Type B pancreatic cell (in vitro differentiated cells): ENCODE results near the gene RABL3. TPM values are rescaled to one million over a fixed set of nuclear protein-coding genes. Genes with fewer than 3 reads are reported as not detected.
"Not testable (repeated sequence)": the region's sequence is repeated elsewhere in the genome, so short reads cannot be mapped to it uniquely, and the experiment has no call there.

Experiments used
- DNase-seq: peaks from one replicate; pipeline ENCODE4 v3.0.0; 2021; ENCODE audit warnings: mixed read lengths; ENCODE audit not compliant: unreplicated experiment; ENCODE audit errors: extremely low spot score
- H3K27ac Mint-ChIP-seq: 2 replicates; pipeline ENCODE4 v1.8.0; 2021; ENCODE audit warnings: mild to moderate bottlenecking, mixed read lengths
- H3K27me3 Mint-ChIP-seq: 2 replicates; pipeline ENCODE4 v1.8.0; 2021; ENCODE audit warnings: mixed read lengths
- H3K36me3 Mint-ChIP-seq: 2 replicates; pipeline ENCODE4 v1.8.0; 2021; ENCODE audit warnings: mixed read lengths
- H3K4me1 Mint-ChIP-seq: one replicate; pipeline ENCODE4 v1.8.0; 2021; ENCODE audit warnings: mixed read lengths; ENCODE audit not compliant: unreplicated experiment
- H3K4me3 Mint-ChIP-seq: 2 replicates; pipeline ENCODE4 v1.8.0; 2021; ENCODE audit warnings: mild to moderate bottlenecking, mixed read lengths
- H3K9me3 Mint-ChIP-seq: 2 replicates; pipeline ENCODE4 v1.8.0; 2021; ENCODE audit warnings: mixed read lengths
- total RNA-seq: library from RNA; stranded (reverse); gene quantifications from 2 replicates; pipeline ENCODE4 v1.2.1, GENCODE V29; 2021; ENCODE audit warnings: low replicate concordance
- TF ChIP-seq, protein P1 (sequence below): fragments of 200-600 bp; sonication (generic); conservative IDR thresholded peaks from 2 replicates; pipeline ENCODE4 v1.5.0; 2021; ENCODE audit warnings: antibody characterized with exemption, mild to moderate bottlenecking

The RABL3 gene
- total RNA-seq, 1 donor from 2014 or later, result 15.5 TPM

DNA sequence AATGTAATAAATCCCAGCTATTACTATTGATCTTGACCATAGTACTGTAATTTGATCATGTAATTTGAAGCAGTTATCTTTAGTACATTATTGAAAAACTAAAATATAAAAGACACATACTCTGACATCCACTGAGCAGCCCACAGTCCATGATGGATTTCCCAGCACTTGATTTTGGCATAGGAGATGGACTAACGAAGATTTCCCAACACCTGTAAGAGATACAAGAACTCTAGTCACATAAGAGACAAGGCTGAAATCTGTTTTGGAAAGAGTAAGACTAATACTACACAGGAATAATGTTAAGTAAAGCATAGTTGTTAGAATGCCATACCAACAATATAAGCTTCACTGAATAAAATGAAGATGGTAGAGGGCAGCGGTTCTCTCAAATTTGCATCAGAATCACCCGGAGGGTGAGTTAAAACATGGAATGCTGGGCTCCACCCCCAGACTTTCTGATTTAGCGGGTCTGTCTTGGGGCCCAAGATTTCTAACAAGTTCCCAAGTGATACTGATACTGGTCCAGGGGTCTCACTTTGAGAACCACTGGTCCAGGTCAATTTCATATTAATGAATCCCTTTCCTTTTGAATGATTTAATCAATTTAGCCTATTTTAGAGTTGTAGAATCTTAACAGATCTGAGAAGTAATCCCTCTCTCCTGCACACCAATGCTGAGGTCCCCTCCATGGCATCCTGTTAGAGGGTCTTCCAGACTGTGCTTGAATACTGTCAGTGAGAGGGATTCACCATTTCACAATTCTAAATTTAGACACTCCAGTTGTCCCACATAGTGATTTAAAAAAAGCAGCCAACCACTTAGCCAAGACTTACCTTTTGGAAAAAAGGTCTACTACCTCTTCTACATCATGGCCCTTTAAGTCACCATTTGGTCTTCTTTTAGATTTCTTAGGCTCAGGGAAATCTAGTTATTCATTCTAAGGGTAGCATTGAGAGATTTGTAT lies 11.5 kb downstream of the RABL3 start:
- TF ChIP-seq, protein P1, sequence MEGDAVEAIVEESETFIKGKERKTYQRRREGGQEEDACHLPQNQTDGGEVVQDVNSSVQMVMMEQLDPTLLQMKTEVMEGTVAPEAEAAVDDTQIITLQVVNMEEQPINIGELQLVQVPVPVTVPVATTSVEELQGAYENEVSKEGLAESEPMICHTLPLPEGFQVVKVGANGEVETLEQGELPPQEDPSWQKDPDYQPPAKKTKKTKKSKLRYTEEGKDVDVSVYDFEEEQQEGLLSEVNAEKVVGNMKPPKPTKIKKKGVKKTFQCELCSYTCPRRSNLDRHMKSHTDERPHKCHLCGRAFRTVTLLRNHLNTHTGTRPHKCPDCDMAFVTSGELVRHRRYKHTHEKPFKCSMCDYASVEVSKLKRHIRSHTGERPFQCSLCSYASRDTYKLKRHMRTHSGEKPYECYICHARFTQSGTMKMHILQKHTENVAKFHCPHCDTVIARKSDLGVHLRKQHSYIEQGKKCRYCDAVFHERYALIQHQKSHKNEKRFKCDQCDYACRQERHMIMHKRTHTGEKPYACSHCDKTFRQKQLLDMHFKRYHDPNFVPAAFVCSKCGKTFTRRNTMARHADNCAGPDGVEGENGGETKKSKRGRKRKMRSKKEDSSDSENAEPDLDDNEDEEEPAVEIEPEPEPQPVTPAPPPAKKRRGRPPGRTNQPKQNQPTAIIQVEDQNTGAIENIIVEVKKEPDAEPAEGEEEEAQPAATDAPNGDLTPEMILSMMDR, result no peak

DNA sequence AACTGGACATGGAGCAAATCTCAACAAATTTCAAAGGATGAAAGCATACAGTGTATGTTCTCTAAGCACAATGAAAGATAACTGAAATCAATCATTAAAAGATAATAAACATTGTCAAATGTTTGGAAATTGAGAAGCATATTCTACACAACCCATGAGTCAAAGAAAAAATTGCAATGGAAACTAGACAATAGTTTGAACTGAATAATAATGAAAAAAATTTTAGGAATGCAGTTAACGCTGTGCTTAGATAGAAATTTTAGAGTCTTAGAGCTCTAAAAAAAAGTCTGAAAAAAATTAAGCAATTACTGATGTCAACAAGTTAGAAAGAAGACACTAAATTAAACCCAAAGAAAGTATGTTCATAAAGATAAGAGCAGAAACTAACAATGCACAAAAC lies 15.5 kb downstream of the RABL3 start:
- Mint-ChIP-seq H3K9me3 (no peaks in the 10 kb centered on the region), H3K4me1 (no peaks in the 10 kb centered on the region), H3K27ac (no peak overlapping the region), H3K4me3 (no peak overlapping the region), H3K36me3 (no peaks in the 10 kb centered on the region), H3K27me3 (no peaks in the 10 kb centered on the region)
- TF ChIP-seq, protein P1, result no peak
- DNase-seq, result no peak

More for the DNA sequence above, 11.5 kb downstream of the RABL3 start:
- Mint-ChIP-seq H3K27ac (no peak overlapping the region), H3K4me3 (no peak overlapping the region), H3K9me3 (no peaks in the 10 kb centered on the region), H3K36me3 (peaks cover 3% of the 10 kb centered on the region), H3K27me3 (no peaks in the 10 kb centered on the region), H3K4me1 (no peaks in the 10 kb centered on the region)
- DNase-seq, result no peak

DNA sequence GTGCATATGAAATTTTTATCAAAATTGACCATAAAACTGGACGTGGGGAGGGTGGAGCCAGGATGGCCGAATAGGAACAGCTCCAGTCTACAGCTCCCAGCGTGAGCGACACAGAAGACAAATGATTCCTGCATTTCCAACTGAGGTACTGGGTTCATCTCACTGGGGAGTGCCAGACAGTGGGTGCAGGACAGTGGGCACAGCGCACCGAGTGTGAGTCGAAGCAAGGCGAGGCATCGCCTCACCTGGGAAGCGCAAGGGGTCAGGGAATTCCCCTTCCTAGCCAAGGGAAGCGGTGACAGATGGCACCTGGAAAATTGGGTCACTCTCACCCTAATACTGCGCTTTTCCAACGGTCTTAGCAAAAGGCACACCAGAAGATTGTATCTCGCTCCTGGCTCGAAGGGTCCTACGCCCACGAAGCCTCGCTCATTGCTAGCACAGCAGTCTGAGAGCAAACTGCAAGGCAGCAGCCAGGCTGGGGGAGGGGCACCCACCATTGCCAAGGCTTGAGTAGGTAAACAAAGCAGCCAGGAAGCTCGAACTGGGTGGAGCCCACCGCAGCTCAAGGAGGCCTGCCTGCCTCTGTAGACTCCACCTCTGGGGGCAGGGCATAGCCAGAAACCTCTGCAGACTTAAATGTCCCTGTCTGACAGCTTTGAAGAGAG lies 23.0 kb downstream of the RABL3 start:
- not testable (repeated sequence) for H3K27me3 Mint-ChIP-seq, H3K4me1 Mint-ChIP-seq, H3K36me3 Mint-ChIP-seq, H3K9me3 Mint-ChIP-seq, DNase-seq
- Mint-ChIP-seq H3K4me3 (peak overlapping the region; percentile 79), H3K27ac (peak overlapping the region; percentile 26)

DNA sequence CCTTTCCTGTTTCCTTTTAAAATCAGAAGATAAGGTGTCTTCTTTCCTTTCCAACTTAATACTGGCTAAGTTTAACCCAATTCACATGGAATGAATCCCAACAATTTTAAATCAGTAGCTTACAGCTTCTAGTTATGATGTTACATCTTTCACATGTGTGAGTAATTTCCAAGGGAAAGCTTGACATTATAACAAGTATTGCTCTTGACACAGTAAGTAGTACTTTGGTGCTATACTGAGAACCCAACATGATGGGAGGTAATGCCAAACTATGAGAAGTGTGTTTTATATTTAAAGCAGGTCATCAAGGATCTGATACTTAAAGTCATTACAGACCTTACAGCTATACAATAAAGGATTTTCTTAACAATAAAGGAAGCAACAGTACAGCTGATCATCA lies 29.1 kb downstream of the RABL3 start:
- no peak for DNase-seq
- Mint-ChIP-seq H3K36me3 (no peaks in the 10 kb centered on the region), H3K27me3 (no peaks in the 10 kb centered on the region), H3K4me1 (no peaks in the 10 kb centered on the region), H3K27ac (no peak overlapping the region), H3K9me3 (no peaks in the 10 kb centered on the region), H3K4me3 (no peak overlapping the region)
- TF ChIP-seq, protein P1, result no peak

DNA sequence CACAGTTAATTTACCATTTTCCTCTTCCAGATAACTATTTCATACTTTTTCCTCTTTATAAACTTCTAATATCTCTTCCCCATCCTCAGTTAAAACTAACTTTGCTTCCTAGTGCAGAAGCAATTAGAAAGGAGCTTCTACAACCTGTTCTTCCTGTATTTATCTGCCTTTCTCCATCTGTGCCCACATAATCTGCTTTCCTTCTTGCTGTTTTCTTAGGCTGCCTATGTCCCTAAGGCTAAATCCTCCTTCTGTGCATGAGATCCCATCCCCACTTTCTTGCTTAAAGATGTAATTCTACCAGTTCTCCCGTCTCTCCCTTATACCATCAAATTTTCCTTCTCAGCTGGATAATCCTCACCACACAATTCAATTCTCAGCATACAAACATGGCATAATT lies 31.9 kb downstream of the RABL3 start:
- Mint-ChIP-seq H3K4me3 (no peak overlapping the region), H3K36me3 (no peaks in the 10 kb centered on the region), H3K9me3 (no peaks in the 10 kb centered on the region), H3K4me1 (no peaks in the 10 kb centered on the region), H3K27me3 (no peaks in the 10 kb centered on the region), H3K27ac (no peak overlapping the region)
- no peak for DNase-seq
- TF ChIP-seq, protein P1, result no peak

DNA sequence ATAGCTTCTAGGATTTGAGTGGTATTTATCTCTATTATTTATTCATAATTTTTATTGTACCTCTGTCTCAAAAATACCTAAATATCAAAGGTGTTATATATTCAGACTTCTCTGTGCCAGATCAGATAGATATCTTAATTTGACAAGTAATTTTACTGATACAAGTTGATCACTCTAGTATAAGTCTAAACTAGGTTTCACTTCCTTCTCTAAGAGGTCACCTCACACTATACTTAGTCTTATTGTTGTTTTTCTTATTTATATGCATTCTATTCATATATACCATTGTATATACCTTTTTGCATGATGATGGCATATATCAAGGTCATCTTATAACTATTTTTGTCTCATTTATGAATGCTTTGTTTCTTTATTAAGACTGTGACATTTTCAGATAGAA lies 33.9 kb downstream of the RABL3 start:
- Mint-ChIP-seq H3K27me3 (no peaks in the 10 kb centered on the region), H3K9me3 (no peaks in the 10 kb centered on the region), H3K27ac (no peak overlapping the region), H3K4me3 (no peak overlapping the region), H3K36me3 (peaks cover 9% of the 10 kb centered on the region), H3K4me1 (no peaks in the 10 kb centered on the region)
- TF ChIP-seq, protein P1, result no peak
- no peak for DNase-seq
